GM18526 (cell line): Measurements from ENCODE around the gene PRDM11.

Experiments
- POLR2A ChIP-seq: IDR thresholded peaks from 3 replicates; pipeline ENCODE4 v1.6.1; 2011; ENCODE audit not compliant: insufficient read length; ENCODE audit errors: extremely low read depth

The PRDM11 gene

DNA sequence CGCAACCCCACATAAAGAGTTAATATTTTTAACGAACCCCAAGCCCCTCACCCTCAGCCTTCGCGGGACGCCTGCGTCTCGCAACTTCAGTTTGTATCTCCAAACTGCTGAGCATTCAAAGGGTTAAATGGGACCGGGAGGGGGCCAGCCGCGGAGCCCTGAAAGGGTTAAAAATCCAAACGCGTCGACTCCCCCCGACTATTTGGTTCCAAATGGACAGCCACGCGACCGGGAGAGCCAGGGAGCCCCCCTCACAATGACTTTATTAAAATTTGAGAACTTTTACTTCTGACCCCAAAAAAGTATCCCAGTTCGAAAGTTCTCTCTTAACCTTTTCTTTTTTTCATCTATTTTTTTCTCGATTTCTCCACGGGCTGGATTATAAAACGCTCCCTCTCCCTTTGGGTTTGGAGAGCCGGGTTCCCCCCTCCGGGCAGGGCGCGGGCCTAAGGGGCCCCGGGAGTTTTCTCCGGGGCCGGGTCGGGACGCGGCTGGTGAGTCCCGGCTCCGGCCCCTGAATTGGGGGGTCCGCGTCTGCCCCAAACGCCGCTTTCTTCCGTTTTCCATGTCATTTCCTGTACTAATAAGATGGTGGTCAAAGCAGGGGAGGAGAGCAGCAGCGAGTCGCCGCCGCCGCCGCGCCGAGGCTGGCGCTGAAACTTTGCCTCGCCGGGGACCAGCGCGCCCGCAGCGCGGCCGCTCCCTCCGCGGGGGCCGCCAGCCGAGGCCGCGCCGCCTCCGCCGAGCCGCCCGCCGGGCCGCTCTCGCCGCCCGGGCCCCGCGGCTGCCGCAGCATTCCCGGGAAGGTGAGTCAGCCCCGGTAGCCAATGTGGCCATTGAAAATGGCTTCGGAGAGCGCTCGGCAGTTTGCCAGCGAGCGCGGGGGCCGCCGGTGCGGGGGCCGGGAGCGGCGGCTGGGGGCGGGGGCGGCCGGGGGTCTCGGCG lies at the start of gene PRDM11:
Gene PRDM11 (plus strand): TSS at position 568 of the 945 bp plus-strand sequence. CDS start 35,128 bp downstream, outside the sequence.
- no peak for TF ChIP-seq POLR2A

DNA sequence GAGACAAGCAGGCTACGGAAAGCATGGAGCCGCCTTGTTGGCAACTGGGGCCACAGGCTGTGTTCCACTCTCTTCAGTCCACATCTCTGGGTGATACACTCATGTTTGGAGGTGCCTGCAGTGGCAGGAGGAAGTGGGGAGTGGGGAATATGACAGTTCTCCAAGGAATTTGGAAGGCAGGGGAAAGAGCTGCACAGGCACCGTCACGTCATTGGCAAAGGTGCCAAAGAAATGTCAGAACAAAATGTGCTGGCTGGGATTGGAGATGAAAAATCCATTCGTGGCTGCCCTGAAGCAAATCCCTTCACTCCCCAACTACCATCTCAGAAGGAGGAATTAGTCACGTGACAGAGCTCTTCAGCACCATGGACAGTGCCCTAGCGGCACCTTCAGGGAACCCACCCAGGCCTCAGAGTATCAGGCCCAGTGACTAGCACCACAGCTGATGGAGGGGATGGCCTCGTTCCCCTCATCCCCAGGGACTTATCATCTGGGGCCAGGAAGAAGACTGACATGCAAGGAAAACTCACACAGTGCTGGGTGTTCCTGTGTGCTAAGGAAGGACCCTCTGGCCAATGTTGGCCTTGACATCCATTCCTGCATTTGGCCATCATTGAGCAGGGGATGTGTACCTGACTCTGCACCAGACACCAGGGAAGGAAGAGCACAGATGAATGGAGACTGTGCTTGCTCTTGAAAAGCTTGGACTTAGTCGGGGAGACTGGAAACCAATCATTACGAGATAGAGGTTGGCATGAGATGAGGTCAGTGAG lies 48.5 kb upstream of the PRDM11 start:
- no peak for TF ChIP-seq POLR2A

DNA sequence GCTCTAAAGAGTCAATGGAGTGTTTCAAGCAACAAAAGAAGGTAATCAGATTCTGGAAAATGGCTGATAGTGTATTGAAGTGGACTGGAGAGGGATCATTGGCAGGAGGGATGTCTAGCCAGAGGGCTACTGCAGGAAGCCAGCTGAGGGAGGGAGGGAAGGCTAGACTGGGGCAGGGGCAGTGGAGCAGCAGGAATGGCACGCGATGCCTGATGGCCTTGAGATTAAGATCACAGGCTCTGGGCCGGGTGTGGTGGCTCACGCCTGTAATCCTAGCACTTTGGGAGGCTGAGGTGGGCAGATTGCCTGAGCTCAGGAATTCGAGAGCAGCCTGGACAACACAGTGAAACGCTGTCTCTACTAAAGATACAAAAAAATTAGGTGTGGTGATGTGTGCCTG lies 47.5 kb upstream of the PRDM11 start:
- no peak for TF ChIP-seq POLR2A

DNA sequence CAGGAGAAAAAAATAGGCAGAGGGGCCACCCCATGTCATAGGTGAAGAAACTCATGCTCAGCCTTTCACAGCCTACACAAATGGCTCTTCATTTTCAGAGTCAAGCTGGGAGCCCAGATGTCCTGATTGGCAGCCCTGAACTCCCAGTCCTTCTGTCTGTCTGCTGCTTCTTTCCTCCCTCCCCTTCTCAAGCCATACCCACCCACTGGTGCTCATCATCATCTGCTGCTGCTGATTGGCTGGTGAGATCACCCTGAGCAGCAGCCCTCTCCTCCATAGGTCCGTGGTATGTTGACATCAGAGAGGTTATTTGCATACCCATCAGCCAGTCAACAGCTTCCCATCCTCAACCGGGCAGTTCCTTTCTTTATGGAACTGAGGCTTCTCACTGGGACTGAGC lies 46.1 kb upstream of the PRDM11 start:
- no peak for TF ChIP-seq POLR2A

DNA sequence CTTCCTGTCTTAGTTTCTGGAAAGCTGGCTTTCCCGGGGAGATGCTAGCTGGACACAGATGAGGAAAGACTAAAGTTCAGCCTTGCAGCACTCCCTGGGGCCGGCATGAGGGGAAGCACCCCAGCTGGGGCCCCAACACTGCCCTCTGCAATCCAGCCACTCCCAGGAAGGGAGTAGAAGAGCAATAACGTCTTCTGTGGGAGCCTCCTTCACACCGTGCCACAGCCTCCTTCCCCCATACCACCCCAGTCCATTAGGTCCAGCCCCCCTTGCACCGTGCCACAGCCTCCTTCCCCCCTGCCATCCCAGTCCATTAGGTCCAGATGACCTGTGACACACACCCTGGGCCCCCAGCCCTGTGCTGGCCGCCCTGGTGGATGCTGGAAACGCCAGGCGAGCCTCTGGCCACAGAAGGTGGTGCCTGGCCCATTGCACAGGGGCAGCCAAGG lies 44.1 kb upstream of the PRDM11 start:
- TF ChIP-seq POLR2A: no peak

DNA sequence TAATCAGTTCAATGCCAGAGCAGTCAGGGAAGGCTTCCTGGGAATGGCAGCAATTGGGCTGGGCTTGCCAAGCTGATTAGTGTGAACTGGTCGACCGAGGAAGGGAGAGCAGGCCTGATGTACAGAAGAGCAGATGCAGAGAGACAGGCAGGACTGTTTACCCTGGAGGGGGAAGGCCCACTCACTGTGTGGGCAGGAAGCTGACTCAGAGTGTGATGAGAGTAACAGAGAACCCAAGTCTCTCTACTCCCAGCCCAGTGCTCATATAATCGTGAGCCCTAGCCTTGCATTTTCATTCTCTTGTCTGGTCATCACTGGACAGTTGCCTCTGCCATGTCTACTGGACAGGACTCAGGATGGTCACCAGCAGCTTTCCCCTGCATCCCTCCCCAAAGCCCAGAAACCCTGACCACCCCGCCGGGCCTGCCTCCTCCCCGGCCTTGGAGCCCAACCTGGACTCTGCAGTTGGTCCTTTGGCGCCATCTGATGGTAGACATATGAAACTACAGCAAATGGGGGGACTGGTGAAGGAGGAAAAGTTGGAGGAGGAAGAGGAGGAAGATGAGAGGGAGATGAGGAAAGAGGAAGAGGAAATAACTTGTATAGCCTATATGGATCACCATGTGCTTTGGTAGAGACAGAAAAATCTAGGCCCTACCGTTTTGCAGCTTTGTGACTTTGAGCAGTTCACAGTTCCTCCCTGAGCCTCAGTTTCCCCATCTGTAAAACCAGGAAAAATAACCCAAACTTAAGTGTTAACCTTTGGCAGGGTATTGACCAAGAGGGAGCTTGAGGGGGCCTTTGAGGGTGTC lies 43.4 kb upstream of the PRDM11 start:
- TF ChIP-seq POLR2A: no peak

DNA sequence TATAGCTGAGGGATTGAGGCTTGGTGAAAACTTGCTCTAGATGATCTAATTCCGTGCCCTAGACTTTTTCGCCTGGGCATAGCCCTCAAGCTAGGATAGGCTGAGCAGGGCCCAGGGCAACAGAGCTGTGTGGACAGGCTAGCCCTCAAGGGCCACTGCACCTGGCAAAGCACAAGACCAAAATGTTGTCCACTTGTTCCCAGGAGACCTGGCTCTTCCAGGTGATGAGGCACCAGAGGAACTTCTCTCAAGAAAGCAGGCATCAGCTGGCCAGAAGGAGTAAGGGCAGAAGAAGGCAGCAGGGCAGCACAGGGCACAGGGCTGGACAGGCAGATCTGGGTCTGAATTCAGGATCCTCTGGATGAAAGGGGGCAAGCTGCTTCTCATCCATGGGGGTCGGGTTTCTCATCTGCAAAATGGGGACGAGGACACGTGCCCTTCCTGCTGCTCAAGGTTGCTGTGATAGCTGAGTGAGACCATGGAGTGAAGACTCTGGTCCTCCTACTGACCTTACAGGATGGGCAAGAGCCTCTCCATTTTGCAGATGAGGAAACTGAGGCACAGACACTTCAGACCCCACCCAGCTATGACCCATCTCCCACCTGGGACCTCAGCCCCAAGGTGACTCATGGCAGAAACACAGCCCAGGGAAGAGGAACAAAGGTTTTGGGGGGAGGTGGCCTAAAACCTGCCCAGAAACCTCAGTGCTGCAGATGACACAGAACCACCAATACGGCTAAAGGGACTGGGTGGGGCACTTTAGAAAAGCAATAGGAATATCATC lies 42.2 kb upstream of the PRDM11 start:
- TF ChIP-seq POLR2A: no peak

DNA sequence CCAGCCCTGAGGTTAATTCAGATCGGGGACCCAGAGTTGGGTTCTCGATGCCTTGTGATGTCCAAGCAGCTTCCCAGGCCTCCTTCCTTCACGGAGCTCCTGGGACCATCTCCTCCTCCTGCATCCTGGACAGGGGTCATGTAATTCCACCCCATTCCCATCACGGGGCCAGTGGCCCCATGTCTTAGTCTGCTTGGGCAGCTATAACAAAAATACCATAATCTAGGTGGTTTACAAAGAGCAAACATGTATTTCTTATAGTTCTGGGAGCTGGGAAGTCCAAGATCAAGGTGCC lies 41.7 kb upstream of the PRDM11 start:
- TF ChIP-seq POLR2A: no peak

DNA sequence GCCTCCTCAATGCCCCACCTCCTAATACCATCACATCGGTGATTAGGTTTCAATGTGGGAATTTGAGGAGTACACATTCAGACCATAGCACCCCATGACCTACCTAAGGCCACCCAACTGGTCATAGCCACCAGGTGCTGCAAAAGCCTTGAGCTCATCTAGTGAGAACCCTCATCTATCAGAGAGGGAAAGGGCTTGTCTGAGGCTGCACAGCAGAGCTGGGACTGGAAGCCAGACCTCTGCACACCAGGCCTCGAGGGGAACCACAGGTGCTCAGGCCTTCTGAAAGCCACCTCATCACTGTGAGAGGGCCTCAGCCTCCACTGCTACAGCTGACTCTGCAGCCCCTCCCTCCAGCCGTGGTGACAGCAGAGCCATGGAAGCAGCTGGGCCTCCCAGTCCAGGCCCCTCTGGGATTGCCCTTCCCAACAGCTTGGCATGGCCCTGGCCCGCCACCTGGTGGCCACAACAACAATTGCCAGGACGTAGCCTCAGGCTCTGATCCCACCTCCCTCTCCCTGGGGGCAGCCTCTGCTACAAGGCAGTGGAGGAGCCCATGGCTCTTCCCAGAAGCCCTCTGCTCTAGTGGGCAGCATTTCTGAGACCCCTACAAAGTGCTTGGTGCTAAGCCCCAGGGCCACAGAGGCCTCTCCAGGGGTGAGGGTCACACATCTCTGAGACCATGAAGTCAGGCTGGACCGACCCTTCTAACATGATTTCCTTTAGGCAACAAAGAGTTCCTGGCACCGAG lies 41.0 kb upstream of the PRDM11 start:
- no peak for TF ChIP-seq POLR2A

DNA sequence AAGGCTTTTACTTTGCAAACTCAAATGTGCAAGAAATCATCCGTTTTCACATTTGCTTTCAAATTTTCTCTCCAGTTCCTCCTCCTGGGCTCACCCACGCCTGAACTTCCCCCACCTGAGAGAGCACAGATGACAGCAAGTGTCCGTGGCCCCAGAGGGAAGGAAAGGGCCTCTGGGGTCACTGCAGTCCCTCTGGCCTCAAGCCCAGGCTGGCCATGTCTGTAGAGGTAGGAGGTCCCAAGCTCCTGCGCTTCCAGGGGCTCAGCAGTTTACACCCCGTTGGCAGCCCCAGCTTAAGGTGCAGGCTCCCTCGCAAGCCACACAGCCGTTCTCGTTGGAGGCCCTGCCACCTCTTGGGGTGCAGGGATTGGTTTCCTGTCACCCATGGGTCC lies 40.5 kb upstream of the PRDM11 start:
- TF ChIP-seq POLR2A: no peak

DNA sequence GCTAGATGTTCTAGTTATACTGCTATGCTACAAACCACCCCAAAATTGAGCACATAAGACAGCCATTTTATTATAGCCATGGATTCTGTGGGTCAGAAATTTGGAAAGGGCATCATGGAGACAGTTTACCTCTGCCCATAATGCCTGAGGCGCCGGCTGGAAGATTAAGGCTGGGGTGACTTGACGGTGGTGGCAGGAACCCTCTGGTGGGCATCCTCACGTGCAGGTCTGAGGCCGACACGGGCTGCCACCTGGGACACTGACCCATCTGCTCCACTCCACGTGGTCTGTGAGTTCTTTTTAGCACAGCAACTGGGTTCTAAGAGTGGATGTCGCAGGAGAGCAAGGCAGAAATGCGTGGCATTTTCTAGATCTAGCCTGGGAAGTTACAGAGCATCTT lies 40.0 kb upstream of the PRDM11 start:
- TF ChIP-seq POLR2A: no peak

DNA sequence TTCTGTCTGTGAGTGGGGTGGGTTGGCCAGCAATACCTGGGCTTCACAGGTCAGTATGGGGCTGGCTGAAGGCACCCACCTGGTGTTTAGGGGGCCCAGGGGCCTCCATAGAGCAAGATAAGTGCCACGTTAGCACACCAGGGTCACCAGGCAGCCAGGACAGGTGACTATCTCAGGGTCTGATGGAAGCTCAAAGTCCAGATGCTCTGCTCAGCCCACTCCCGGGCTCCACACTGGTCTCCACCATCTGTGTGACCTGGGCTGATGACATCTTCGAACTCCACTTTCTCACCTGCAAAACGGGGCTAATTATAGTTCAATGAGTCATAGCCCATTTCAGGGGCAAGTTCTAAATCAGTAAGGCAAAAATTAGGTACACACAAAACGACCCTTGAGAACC lies 39.4 kb upstream of the PRDM11 start:
- no peak for TF ChIP-seq POLR2A

DNA sequence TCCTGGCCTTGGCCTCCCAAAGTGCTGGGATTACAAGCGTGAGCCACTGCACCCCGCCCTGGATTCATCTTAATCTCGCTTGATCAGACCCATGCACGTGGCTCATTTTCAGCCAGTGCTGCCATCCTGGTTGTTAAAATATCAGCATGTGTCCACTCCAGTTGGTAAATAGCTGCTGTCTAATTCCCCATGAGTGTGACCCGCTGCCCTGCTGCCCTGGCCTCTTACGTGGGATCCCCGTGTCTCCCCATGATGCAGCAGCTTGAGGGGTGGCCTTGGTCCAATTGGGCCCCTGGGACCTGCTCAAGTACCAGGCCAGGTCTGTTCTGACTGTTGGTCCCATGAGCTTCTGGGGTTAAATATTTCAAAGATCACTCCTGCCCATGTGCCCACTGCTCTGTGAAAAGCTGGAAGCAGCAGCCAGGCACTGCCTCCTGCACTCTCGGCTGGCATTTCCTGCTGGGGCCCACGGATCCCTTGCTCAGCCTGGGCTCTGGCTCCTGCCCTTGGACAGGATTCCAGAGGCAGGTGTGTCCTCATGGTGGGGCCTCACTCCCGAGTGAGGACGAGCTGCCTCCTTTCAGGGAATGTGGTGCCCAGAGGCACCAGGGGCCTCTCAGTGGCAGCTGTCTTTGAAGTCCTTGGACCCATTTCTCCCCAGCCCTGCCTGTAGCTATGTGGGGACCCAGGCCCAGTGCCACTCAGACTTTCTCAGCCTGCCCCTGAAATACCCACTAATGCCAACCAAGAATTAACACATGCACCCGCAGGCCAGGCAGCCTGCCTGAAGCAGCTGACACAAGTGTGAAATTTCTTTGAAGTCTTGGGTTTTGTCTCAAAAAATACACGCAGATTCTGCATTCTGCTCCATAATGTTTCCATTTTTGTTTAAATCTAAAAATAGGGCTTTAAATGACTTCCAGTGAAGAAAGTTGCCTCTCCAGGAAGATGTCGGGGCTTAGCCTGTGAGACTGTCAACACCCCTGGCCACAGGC lies 38.1 kb upstream of the PRDM11 start:
- no peak for TF ChIP-seq POLR2A
